MM.1S (cell line): ENCODE data around the gene TMEM186.

ENCODE experiments used
- DNase-seq: peaks from one replicate; pipeline ENCODE4 v3.0.0-alpha.2; 2015
- H2AFZ ChIP-seq: fragments of 300-600 bp; sonication (generic); 2 replicates; pipeline ENCODE4 v1.6.0; 2016; ENCODE audit warnings: antibody characterized with exemption, low read length
- H3F3A ChIP-seq: fragments of 300-600 bp; sonication (generic); 2 replicates; pipeline ENCODE4 v1.6.1; 2016; ENCODE audit warnings: mild to moderate bottlenecking, antibody characterized with exemption, low read length, moderate library complexity, mixed read lengths; ENCODE audit not compliant: insufficient read depth
- H3K27ac ChIP-seq: fragments of 300-600 bp; sonication (generic); 2 replicates; pipeline ENCODE4 v1.5.1; 2016; ENCODE audit warnings: mild to moderate bottlenecking, low read length
- H3K27me3 ChIP-seq: fragments of 300-600 bp; sonication (generic); replicated peaks from 2 replicates; pipeline ENCODE4 v1.6.0; 2016; ENCODE audit warnings: low read length; ENCODE audit not compliant: insufficient read depth
- H3K36me3 ChIP-seq: fragments of 300-600 bp; sonication (generic); replicated peaks from 2 replicates; pipeline ENCODE4 v1.6.1; 2016; ENCODE audit warnings: mild to moderate bottlenecking, low read length, mixed read lengths; ENCODE audit not compliant: insufficient read depth
- H3K4me1 ChIP-seq: fragments of 300-600 bp; sonication (generic); 2 replicates; pipeline ENCODE4 v1.6.1; 2016; ENCODE audit warnings: low read length, mixed read lengths
- H3K4me2 ChIP-seq: fragments of 300-600 bp; sonication (generic); 2 replicates; pipeline ENCODE4 v1.6.0; 2016; ENCODE audit warnings: low read depth, low read length
- H3K4me3 ChIP-seq: fragments of 300-600 bp; sonication (generic); 2 replicates; pipeline ENCODE4 v1.5.1; 2016; ENCODE audit warnings: low read length, mixed read lengths
- H3K79me2 ChIP-seq: fragments of 300-600 bp; sonication (generic); 2 replicates; pipeline ENCODE4 v1.6.1; 2016; ENCODE audit warnings: mixed run types, low read length, mixed read lengths
- H3K9ac ChIP-seq: fragments of 300-600 bp; sonication (generic); 2 replicates; pipeline ENCODE4 v1.6.1; 2016; ENCODE audit warnings: low read length, mixed read lengths
- H3K9me2 ChIP-seq: fragments of 300-600 bp; sonication (generic); replicated peaks from 2 replicates; pipeline ENCODE4 v1.6.1; 2016; ENCODE audit warnings: mild to moderate bottlenecking, low read length, mixed read lengths; ENCODE audit not compliant: insufficient read depth
- H3K9me3 ChIP-seq: fragments of 300-600 bp; sonication (generic); replicated peaks from 2 replicates; pipeline ENCODE4 v1.6.1; 2016; ENCODE audit warnings: mild to moderate bottlenecking, low read length, mixed read lengths; ENCODE audit not compliant: insufficient read depth
- H4K20me1 ChIP-seq: fragments of 300-600 bp; sonication (generic); 2 replicates; pipeline ENCODE4 v1.6.1; 2016; ENCODE audit warnings: mild to moderate bottlenecking, low read length, moderate library complexity, mixed read lengths; ENCODE audit not compliant: insufficient read depth
- EZH2 ChIP-seq: fragments of 300-600 bp; sonication (generic); optimal IDR thresholded peaks from 2 replicates; pipeline ENCODE3; 2017; ENCODE audit warnings: low read depth, mild to moderate bottlenecking, antibody characterized with exemption, low read length, mixed read lengths
- EZH2phosphoT487 ChIP-seq: fragments of 300-600 bp; sonication (generic); IDR thresholded peaks from 2 replicates; pipeline ENCODE4 v1.6.1; 2018; ENCODE audit warnings: antibody characterized with exemption, low read length
- TF ChIP-seq, protein P1 (sequence below): fragments of 300-600 bp; sonication (generic); IDR thresholded peaks from 2 replicates; pipeline ENCODE4 v1.5.1; 2016; ENCODE audit warnings: antibody characterized with exemption, low read length, mixed read lengths

The TMEM186 gene

GRCh38 chr16:8812162-8812843 lies 14.9 kb upstream of the TMEM186 start:
- TF ChIP-seq, protein P1, sequence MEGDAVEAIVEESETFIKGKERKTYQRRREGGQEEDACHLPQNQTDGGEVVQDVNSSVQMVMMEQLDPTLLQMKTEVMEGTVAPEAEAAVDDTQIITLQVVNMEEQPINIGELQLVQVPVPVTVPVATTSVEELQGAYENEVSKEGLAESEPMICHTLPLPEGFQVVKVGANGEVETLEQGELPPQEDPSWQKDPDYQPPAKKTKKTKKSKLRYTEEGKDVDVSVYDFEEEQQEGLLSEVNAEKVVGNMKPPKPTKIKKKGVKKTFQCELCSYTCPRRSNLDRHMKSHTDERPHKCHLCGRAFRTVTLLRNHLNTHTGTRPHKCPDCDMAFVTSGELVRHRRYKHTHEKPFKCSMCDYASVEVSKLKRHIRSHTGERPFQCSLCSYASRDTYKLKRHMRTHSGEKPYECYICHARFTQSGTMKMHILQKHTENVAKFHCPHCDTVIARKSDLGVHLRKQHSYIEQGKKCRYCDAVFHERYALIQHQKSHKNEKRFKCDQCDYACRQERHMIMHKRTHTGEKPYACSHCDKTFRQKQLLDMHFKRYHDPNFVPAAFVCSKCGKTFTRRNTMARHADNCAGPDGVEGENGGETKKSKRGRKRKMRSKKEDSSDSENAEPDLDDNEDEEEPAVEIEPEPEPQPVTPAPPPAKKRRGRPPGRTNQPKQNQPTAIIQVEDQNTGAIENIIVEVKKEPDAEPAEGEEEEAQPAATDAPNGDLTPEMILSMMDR: no peak
- TF ChIP-seq EZH2phosphoT487 (no peak), EZH2 (no peak)
- Histone ChIP-seq H3K4me2 (no peak overlapping the region), H2AFZ (no peak overlapping the region), H3F3A (no peaks in the 10 kb centered on the region; the same call in 1 of the 2 replicates), H3K9me2 (no peaks in the 10 kb centered on the region), H3K79me2 (peaks cover 47% of the 10 kb centered on the region), H3K4me3 (no peak overlapping the region), H4K20me1 (peaks cover 4% of the 10 kb centered on the region; the same call in 1 of the 2 replicates), H3K9me3 (no peaks in the 10 kb centered on the region), H3K27me3 (no peaks in the 10 kb centered on the region), H3K27ac (no peak overlapping the region), H3K9ac (no peak overlapping the region), H3K36me3 (peaks cover 31% of the 10 kb centered on the region), H3K4me1 (no peaks in the 10 kb centered on the region)
- no peak for DNase-seq

DNA sequence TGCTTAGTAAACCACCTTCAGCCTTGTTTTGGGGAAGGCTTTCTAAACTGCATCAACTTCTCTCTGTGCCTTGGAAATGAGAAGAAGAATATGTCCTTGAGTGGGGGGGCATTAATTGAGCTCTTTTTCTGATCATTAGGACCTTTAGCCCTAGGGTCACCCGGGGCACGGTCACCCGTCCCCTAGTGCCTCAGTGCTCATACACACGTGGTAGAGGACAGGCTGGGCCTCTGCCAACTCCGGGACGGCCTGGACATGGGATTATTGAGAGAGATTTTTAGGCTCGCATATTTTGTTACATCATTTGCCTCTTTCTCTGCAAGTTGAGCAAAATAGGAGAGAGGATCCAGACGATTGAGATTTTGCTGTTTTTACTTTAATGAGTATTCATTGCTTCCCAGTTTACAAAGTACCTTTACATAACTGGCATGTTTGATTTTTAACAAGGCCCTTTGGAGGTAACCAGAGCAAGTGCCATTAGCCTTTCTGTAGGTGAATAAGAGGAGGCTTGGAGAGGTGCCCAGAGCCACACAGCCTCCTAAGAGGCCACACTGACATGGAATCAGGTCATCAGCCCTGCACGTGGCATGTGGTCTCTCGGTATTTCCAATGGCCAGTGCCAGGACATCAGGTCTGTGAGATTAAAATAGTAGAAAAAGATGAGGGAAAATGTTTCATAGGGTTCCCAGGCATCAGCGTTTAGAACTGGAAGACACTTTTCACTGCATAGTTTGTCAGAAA lies 11.3 kb upstream of the TMEM186 start:
- TF ChIP-seq EZH2: no peak
- TF ChIP-seq EZH2phosphoT487: no peak
- TF ChIP-seq, protein P1: no peak
- Histone ChIP-seq H3K36me3 (peaks cover 24% of the 10 kb centered on the region), H3K9ac (no peak overlapping the region), H2AFZ (no peak overlapping the region), H3K9me2 (no peaks in the 10 kb centered on the region), H3K27me3 (no peaks in the 10 kb centered on the region), H3F3A (no peaks in the 10 kb centered on the region; the same call in 1 of the 2 replicates), H3K4me2 (no peak overlapping the region), H3K27ac (no peak overlapping the region), H3K9me3 (no peaks in the 10 kb centered on the region), H4K20me1 (peaks cover 10% of the 10 kb centered on the region), H3K79me2 (peaks cover 72% of the 10 kb centered on the region), H3K4me1 (no peaks in the 10 kb centered on the region), H3K4me3 (no peak overlapping the region)
- DNase-seq: no peak

GRCh38 chr16:8808009-8808408 lies 10.6 kb upstream of the TMEM186 start:
- peaks cover 10% of the 10 kb centered on the region for H4K20me1 ChIP-seq
- no peak overlapping the region for H3K27ac ChIP-seq
- H3K4me2 ChIP-seq: no peak overlapping the region
- H3K4me1 ChIP-seq: no peaks in the 10 kb centered on the region
- H2AFZ ChIP-seq: no peak overlapping the region
- no peaks in the 10 kb centered on the region for H3K9me2 ChIP-seq
- no peaks in the 10 kb centered on the region; the same call in 1 of the 2 replicates for H3F3A ChIP-seq
- H3K36me3 ChIP-seq: peaks cover 28% of the 10 kb centered on the region
- H3K9ac ChIP-seq: no peak overlapping the region
- no peak for DNase-seq
- peaks cover 74% of the 10 kb centered on the region for H3K79me2 ChIP-seq
- H3K4me3 ChIP-seq: no peak overlapping the region
- TF ChIP-seq EZH2 (no peak), EZH2phosphoT487 (no peak)
- TF ChIP-seq, protein P1: no peak
- no peaks in the 10 kb centered on the region for H3K9me3 ChIP-seq
- H3K27me3 ChIP-seq: no peaks in the 10 kb centered on the region
